Erythroblast (primary cell): ENCODE measurements around the gene NOL4L.

ENCODE experiments used
- DNase-seq, 2 experiments: peaks; one replicate each; lab custom pipeline; 2025; lab: John Stamatoyannopoulos, UW
- GATA1 ChIP-seq: IDR thresholded peaks from 2 replicates; pipeline ENCODE4 v1.6.1; 2011; ENCODE audit warnings: low read depth, mild to moderate bottlenecking, control low read depth, low read length, moderate library complexity
- POLR2A ChIP-seq: IDR thresholded peaks from 2 replicates; pipeline ENCODE4 v1.6.1; 2011; ENCODE audit warnings: mild to moderate bottlenecking, low read length

The NOL4L gene

GRCh38 chr20:32560989-32561830 is 23.9 kb downstream of the NOL4L start:
- DNase-seq: no peak
- TF ChIP-seq GATA1 (no peak), POLR2A (no peak)

GRCh38 chr20:32560482-32560988 is 24.6 kb downstream of the NOL4L start:
- TF ChIP-seq GATA1 (no peak), POLR2A (no peak)
- no peak for DNase-seq

- TF ChIP-seq POLR2A: no peak
- DNase-seq: no peak
Observed at GRCh38 chr20:32559753-32560380, 25.3 kb downstream of the NOL4L start.

- DNase-seq: no peak
- TF ChIP-seq POLR2A (no peak), GATA1 (no peak)
Observed at GRCh38 chr20:32559205-32559752, 25.9 kb downstream of the NOL4L start.

DNA sequence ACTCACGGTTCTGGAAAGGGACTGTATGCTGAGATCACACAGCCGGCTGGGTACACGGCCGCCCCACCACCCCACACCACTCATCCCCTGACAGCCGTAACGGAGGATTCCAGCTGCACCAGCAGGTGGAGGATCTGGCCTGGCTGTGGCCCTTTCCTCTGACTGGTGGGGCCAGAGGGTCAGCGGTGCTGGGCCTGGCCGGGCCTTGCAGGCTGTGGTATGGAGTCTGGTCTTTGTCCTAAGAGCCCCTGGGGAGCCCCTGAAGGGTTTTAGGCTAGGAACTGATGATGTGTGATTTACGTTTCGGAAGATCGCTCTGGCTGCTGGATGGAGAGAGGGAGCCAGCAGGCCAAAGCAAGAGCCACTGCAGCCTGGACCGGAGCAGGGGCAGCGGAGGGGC is 26.6 kb downstream of the NOL4L start:
- no peak for DNase-seq
- no peak for TF ChIP-seq POLR2A
- TF ChIP-seq GATA1: no peak

- no peak for DNase-seq
- TF ChIP-seq POLR2A (no peak), GATA1 (no peak)
Observed at GRCh38 chr20:32557319-32557718, 27.8 kb downstream of the NOL4L start.

GRCh38 chr20:32556312-32557184 is 28.6 kb downstream of the NOL4L start:
- DNase-seq: no peak

DNA sequence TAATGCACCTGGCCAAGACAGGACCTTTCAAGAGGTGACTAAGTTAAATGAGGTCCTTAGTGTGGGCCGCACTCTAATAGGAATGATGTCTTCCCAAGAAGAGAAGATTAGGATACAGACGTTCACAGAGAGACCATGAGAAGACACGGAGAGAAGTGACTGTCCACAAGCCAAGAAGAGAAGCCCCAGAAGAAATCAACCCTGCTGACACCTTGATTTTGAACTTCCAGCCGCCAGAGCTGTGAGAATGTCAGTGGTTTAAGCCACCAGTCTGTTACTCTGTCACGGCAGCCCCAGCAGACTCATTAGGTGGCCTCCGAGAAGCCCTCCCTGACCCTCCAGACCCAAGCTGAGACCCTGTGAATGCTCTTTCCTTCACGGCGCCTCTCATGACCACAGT is 29.5 kb downstream of the NOL4L start:
- no peak for DNase-seq
- TF ChIP-seq POLR2A (no peak), GATA1 (no peak)

More at GRCh38 chr20:32556312-32557184, 28.6 kb downstream of the NOL4L start:
- TF ChIP-seq GATA1 (no peak), POLR2A (no peak)

GRCh38 chr20:32554965-32555289 is 30.2 kb downstream of the NOL4L start:
- TF ChIP-seq GATA1: no peak
- TF ChIP-seq POLR2A: no peak

DNA sequence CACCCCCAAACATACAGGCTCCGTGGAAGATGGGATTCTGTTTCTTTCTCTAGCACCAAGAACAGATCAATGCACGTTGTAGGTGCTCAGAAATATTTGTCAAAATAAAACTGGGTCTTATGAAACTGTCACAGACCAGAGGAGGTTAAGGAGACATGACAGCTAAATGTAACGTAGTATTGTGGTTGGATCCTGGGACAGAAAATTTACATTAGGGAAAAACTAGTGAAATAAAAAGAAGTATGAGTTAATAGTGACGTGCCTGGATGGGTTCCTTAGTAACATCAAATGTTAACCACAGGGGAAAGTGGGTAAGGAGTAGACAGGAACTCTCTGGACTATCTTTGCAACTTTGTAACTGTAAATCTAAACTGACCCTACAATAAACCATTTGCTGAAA is 31.5 kb downstream of the NOL4L start:
- TF ChIP-seq GATA1: no peak
- no peak for TF ChIP-seq POLR2A

More at GRCh38 chr20:32554965-32555289, 30.2 kb downstream of the NOL4L start:
- no peak for DNase-seq

GRCh38 chr20:32551693-32552092 is 33.4 kb downstream of the NOL4L start:
- TF ChIP-seq GATA1 (no peak), POLR2A (no peak)
- DNase-seq: no peak

More for the DNA sequence above, 31.5 kb downstream of the NOL4L start:
- no peak for DNase-seq

DNA sequence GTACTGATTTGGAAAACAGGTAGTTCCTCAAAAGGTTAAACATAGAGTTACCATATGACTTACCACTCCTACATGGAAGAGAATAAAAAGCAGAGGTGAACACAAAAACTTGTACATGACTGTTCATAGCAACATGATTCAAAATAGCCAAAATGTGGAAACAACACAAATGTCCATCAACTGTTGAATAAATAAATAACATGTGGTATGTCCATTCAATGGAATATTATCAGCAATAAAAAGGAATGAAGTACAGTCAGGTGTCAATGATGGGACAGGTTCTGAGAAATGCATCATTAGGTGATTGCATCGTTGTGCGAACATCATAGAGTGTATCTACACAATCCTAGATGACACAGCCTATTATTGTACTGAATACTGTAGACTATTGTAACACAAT is 35.3 kb downstream of the NOL4L start:
- TF ChIP-seq POLR2A (no peak), GATA1 (no peak)
- no peak for DNase-seq

GRCh38 chr20:32547753-32548034 is 37.4 kb downstream of the NOL4L start:
- no peak for DNase-seq
- no peak for TF ChIP-seq GATA1

DNA sequence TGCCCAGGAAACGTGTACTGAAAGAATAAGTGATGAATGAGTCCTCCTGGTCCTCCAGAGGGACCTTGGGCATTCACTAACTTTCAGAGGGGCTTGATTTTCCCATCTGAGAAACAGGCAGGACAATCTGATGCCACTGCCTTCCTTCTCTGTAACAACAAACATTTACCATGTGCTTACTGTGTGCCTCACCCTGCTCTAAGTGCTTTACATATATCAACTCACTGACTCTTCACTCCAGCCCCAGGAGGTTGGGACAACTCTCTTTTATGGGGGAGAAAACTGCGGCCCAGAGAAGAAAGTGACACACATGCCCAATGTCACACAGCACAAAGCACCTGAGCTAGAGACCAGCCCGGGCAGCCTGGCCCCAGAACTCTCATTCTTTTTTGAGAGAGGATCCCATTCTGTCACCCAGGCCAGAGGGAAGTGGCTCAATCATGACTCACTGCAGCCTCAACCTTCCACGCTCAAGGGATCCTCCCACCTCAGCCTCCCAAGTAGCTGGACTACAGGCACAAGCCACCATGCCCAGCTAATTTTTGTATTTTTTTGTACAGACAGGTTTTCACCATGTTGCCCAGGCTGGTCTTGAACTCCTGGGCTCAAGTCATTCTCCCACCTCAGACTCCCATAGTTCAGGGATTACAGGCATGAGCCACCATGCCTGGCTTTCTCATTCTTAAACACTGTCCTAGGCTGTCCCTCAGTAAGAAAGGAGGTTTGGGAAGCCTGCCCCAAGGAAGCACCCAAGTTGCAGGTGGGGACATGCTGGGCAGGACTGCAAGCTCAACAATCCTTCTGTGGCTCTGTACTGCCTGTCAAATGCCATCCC is 38.0 kb downstream of the NOL4L start:
- TF ChIP-seq GATA1 (no peak), POLR2A (no peak)
- DNase-seq: no peak
